Stimulated activated naive B cell treated with anti-CD40 and anti-IgM and Interleukin-4, amounts not matched to agents 10 μg/mL and 1 μg/mL and 100 μg/mL, for 72 hours (primary cell): ENCODE results near the gene VSX2.

Experiments used
- ATAC-seq, 2 donors: fragments of 150-1000 bp; cut with Tn5 transposase; replicated peaks; 2 replicates each; pipeline ENCODE4 v1.10.0; 2021; ENCODE audit warnings: moderate library complexity in 1 of 2
- DNase-seq: peaks from one replicate; pipeline ENCODE4 v3.0.0; 2021
- H3K27ac Mint-ChIP-seq: one replicate; pipeline ENCODE4 v1.8.0; 2022; ENCODE audit warnings: mild to moderate bottlenecking, mixed read lengths
- H3K27me3 Mint-ChIP-seq, 2 donors: one replicate each; pipeline ENCODE4 v1.8.0; 2022; ENCODE audit warnings: mixed read lengths in 2 of 2
- H3K36me3 Mint-ChIP-seq, 2 donors: one replicate each; pipeline ENCODE4 v1.8.0; 2022; ENCODE audit warnings: mixed read lengths in 2 of 2, mild to moderate bottlenecking in 1 of 2
- H3K4me1 Mint-ChIP-seq, 2 donors: one replicate each; pipeline ENCODE4 v1.8.0; 2022; ENCODE audit warnings: mixed read lengths in 2 of 2, mild to moderate bottlenecking in 1 of 2
- H3K4me3 Mint-ChIP-seq, 2 donors: one replicate each; pipeline ENCODE4 v1.8.0; 2022; ENCODE audit warnings: mild to moderate bottlenecking in 2 of 2, mixed read lengths in 2 of 2, moderate library complexity in 1 of 2
- H3K9me3 Mint-ChIP-seq, 2 donors: one replicate each; pipeline ENCODE4 v1.8.0; 2022; ENCODE audit warnings: mixed read lengths in 2 of 2, mild to moderate bottlenecking in 1 of 2

Gene VSX2

DNA sequence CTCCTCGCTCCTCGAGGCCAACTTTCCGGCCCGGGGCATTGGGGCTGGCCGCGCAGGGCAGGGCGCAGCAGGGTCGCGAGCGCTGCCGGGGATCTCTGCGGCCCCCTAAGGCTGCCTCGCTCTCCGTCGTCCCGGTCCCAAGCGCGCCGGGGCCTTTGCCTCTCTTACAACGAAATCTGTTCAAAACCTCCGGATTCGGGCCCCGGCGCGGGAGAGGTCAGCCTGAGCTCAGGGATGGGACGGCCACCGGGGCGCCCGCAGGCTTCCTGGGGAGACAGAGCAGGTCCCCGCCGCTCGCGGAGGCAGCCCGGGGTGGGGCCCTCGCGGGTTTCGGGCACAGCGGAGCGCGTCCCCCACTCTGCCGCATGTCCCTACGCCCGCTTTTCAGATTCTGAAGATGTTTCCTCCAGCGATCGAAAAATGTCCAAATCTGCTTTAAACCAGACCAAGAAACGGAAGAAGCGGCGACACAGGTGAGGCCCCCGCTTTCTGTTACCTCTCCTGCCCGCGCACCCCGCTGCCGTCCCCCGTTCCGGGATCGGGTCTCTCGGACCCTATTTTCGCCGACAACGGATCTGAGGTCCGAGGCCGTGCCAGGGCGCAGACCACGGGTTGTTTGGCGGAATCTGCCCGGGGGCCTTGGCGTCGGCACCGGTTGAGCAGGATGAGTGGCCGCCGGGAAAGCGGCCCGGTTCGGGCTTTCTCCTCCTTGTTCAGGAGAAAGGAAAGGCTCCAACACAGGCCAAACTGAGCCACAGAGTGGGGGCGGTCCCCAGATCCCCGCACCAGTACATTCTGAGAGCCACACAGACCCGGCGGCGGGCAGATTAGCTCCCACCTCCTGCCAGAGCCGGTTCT lies 1.8 kb downstream of the VSX2 start:
- peaks cover 83 to 93% of the 10 kb centered on the region in 2 donors for H3K27me3 Mint-ChIP-seq
- no peaks in the 10 kb centered on the region for H3K36me3 Mint-ChIP-seq
- H3K4me1 Mint-ChIP-seq, result peaks cover 23 to 35% of the 10 kb centered on the region in 2 donors
- ATAC-seq (peak in 1 of 2 donors; percentile 19), DNase-seq (no peak)
- H3K4me3 Mint-ChIP-seq, result peak overlapping the region; percentile 78 to 83
- H3K27ac Mint-ChIP-seq, result peak overlapping the region; percentile 75
- H3K9me3 Mint-ChIP-seq, result no peaks in the 10 kb centered on the region

GRCh38 chr14:74241652-74242017 lies 2.4 kb downstream of the VSX2 start:
- ATAC-seq, result no peak
- H3K4me1 Mint-ChIP-seq, result peaks cover 23 to 35% of the 10 kb centered on the region in 2 donors
- H3K9me3 Mint-ChIP-seq, result no peaks in the 10 kb centered on the region
- H3K36me3 Mint-ChIP-seq, result no peaks in the 10 kb centered on the region
- peak overlapping the region; percentile 78 to 83 for H3K4me3 Mint-ChIP-seq
- peak overlapping the region; percentile 75 for H3K27ac Mint-ChIP-seq
- H3K27me3 Mint-ChIP-seq, result peaks cover 84 to 94% of the 10 kb centered on the region in 2 donors
- no peak for DNase-seq

DNA sequence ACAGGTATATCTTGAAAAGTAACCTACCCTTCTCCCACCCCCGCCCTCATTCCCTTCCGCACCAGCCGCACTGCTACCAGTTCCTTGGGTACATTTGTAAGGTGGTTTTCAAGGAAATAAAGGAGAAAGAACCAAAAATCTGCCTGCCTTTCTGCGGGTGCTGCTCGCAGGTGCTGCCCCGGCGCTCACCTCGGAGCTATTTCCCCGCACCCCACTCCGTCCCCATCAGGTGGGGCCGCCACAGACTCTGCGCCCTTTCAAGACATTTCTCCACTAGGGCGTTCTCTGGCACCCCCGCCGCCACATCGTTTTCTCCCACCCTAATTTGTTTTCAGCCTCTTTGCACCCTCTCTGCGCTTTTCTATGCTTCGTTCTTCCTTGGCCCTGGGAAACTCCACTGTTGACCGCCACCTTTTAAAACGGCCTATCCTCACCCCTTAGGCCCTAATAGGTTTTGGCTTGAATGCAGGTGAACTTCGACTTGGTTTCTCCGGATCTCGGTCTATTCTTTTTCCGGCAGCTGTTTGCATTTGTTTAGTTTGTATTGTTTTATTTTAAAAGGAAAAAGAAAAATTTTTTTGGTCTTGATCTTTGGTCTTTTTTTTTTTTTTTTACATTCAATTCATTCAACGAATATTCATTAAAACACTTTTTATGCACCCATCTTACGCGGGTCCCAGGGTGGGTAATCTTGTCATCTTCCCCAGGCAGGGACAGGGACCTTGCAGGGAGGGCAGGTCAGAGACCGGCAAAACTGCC lies 3.0 kb downstream of the VSX2 start:
- Mint-ChIP-seq H3K4me3 (peak overlapping the region; percentile 56 to 65), H3K4me1 (peaks cover 23 to 35% of the 10 kb centered on the region in 2 donors), H3K27me3 (peaks cover 89 to 94% of the 10 kb centered on the region in 2 donors), H3K27ac (peak overlapping the region; percentile 42), H3K9me3 (no peaks in the 10 kb centered on the region), H3K36me3 (no peaks in the 10 kb centered on the region)
- no peak for DNase-seq
- no peak for ATAC-seq

DNA sequence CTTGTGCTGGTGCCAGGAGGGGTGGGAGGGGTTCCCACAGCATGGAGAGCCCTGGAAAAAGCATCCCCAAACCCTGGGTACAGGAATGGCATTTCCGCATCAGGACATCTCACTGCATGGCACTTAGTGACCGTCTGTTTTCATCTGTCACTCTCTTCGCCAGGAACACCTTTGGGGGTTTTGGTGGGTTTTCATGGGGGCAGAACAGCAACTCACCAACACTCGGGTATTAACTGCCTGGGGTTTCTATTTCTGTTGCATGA lies 3.5 kb downstream of the VSX2 start:
- ATAC-seq (no peak), DNase-seq (no peak)
- Mint-ChIP-seq H3K36me3 (no peaks in the 10 kb centered on the region), H3K9me3 (no peaks in the 10 kb centered on the region), H3K27me3 (peaks cover 85 to 92% of the 10 kb centered on the region in 2 donors), H3K4me1 (peaks cover 23 to 35% of the 10 kb centered on the region in 2 donors), H3K4me3 (no peak overlapping the region), H3K27ac (no peak overlapping the region)

- Mint-ChIP-seq H3K4me3 (no peak overlapping the region), H3K27me3 (peaks cover 82 to 88% of the 10 kb centered on the region in 2 donors), H3K36me3 (no peaks in the 10 kb centered on the region), H3K9me3 (no peaks in the 10 kb centered on the region), H3K4me1 (peaks cover 23 to 35% of the 10 kb centered on the region in 2 donors), H3K27ac (peak overlapping the region; percentile 16)
- ATAC-seq (no peak), DNase-seq (no peak)
Observed at GRCh38 chr14:74243051-74243450, 3.8 kb downstream of the VSX2 start.

DNA sequence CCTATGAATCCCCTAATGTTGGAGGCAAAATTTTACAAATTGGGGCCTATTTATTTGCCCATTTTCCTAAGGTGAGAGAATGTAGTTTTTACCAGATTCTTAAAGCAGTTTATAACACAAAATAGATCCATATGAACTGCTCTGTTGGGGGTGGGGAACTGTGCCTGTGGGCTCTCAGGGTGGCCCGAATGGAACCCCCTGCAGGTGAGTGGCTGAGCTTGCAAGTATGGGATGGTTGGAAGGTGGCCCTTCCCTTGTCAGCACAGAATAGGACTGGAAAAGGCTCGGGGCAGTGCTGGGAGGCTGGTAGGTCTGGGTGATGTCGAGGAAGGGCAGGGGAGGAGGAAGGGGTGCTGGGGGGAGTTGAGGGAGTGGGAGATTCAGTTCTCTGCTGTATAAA lies 4.9 kb downstream of the VSX2 start:
- no peak for DNase-seq
- Mint-ChIP-seq H3K4me1 (peaks cover 23 to 35% of the 10 kb centered on the region in 2 donors), H3K27ac (no peak overlapping the region), H3K9me3 (no peaks in the 10 kb centered on the region), H3K36me3 (no peaks in the 10 kb centered on the region), H3K27me3 (peaks cover 77 to 80% of the 10 kb centered on the region in 2 donors), H3K4me3 (no peak overlapping the region)
- peak; percentile 38 to 44 for ATAC-seq

GRCh38 chr14:74245292-74245691 lies 6.0 kb downstream of the VSX2 start:
- Mint-ChIP-seq H3K4me1 (peaks cover 23 to 33% of the 10 kb centered on the region in 2 donors), H3K27ac (no peak overlapping the region), H3K36me3 (no peaks in the 10 kb centered on the region), H3K9me3 (no peaks in the 10 kb centered on the region), H3K27me3 (peaks cover 74 to 83% of the 10 kb centered on the region in 2 donors), H3K4me3 (no peak overlapping the region)
- ATAC-seq (no peak), DNase-seq (no peak)

GRCh38 chr14:74246542-74246941 lies 7.3 kb downstream of the VSX2 start:
- ATAC-seq, result no peak
- DNase-seq, result no peak
- Mint-ChIP-seq H3K9me3 (no peaks in the 10 kb centered on the region), H3K4me1 (peaks cover 17 to 24% of the 10 kb centered on the region in 2 donors), H3K27me3 (peaks cover 65 to 74% of the 10 kb centered on the region in 2 donors), H3K36me3 (no peaks in the 10 kb centered on the region), H3K4me3 (no peak overlapping the region), H3K27ac (no peak overlapping the region)

DNA sequence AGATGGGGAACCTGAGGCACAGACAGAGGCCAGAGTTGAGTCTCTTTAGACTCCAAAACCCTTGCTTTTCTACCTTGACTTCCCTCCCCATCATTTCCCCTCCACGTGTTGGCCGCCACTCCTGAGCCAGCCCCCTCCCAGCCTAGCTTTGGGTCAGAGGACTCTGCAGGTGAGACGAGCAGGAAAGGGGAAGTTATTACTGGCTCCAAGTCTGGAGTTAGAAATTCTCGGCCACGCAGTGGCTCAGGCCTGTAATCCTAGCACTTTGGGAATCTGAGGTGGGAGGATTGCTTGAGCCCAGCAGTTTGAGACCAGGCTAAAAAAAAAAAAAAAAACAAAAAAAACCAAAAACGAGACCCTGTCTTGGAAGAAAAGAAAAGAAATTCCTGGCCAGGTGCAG lies 8.8 kb downstream of the VSX2 start:
- ATAC-seq (no peak), DNase-seq (no peak)
- Mint-ChIP-seq H3K27ac (no peak overlapping the region), H3K4me1 (peaks cover 10 to 13% of the 10 kb centered on the region in 2 donors), H3K4me3 (no peak overlapping the region), H3K36me3 (no peaks in the 10 kb centered on the region), H3K27me3 (peaks cover 55 to 73% of the 10 kb centered on the region in 2 donors), H3K9me3 (no peaks in the 10 kb centered on the region)

GRCh38 chr14:74249433-74250375 lies 10.5 kb downstream of the VSX2 start:
- H3K4me3 Mint-ChIP-seq, result no peak overlapping the region
- H3K4me1 Mint-ChIP-seq, result peaks cover 5 to 8% of the 10 kb centered on the region in 2 donors
- no peak for ATAC-seq
- no peak overlapping the region for H3K27ac Mint-ChIP-seq
- H3K9me3 Mint-ChIP-seq, result no peaks in the 10 kb centered on the region
- H3K36me3 Mint-ChIP-seq, result no peaks in the 10 kb centered on the region
- no peak for DNase-seq
- peaks cover 43 to 67% of the 10 kb centered on the region in 2 donors for H3K27me3 Mint-ChIP-seq

GRCh38 chr14:74255281-74255680 lies 16.0 kb downstream of the VSX2 start:
- Mint-ChIP-seq H3K4me1 (peaks cover 9 to 15% of the 10 kb centered on the region in 2 donors), H3K9me3 (no peaks in the 10 kb centered on the region), H3K36me3 (no peaks in the 10 kb centered on the region), H3K4me3 (no peak overlapping the region), H3K27ac (no peak overlapping the region), H3K27me3 (peaks cover 25 to 35% of the 10 kb centered on the region in 2 donors)
- DNase-seq, result no peak
- ATAC-seq, result no peak

GRCh38 chr14:74257078-74257940 lies 18.1 kb downstream of the VSX2 start:
- peaks cover 18 to 30% of the 10 kb centered on the region in 2 donors for H3K27me3 Mint-ChIP-seq
- DNase-seq (peak; percentile 18), ATAC-seq (peak; percentile 88 to 90)
- H3K4me3 Mint-ChIP-seq, result peak overlapping the region; percentile 78 to 85
- H3K36me3 Mint-ChIP-seq, result no peaks in the 10 kb centered on the region
- H3K9me3 Mint-ChIP-seq, result no peaks in the 10 kb centered on the region
- H3K27ac Mint-ChIP-seq, result peak overlapping the region; percentile 42
- peaks cover 3 to 8% of the 10 kb centered on the region in 2 donors for H3K4me1 Mint-ChIP-seq
